CD4-positive, alpha-beta T cell treated with Interleukin-17A for 1 hour (primary cell): ENCODE data around the gene AGAP1.

Experiments
- DNase-seq: peaks from one replicate; pipeline ENCODE4 v3.0.0-alpha.2; 2020

The AGAP1 gene

GRCh38 chr2:235670974-235671787 lies 177.3 kb downstream of the AGAP1 start:
- DNase-seq: no peak

- DNase-seq: no peak
Observed at GRCh38 chr2:235672720-235673119, 178.9 kb downstream of the AGAP1 start.

GRCh38 chr2:235674146-235674545 lies 180.3 kb downstream of the AGAP1 start:
- no peak for DNase-seq

DNA sequence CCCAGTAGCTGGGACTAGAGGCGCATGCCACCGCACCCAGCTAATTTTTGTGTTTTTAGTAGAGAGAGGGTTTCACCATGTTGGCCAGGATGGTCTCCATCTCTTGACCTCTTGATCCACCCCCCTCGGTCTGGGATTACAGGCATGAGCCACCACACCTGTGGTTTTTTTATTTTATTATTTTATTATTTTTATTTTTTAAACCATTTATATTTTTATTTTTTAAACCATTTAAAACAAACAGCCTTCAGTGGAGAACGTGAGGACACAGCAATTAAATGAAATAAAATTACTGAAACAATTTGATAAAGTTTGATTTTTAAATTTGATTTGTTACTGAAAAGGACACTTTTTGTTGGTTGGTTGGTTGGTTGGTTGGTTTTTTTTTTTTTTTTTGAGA lies 181.0 kb downstream of the AGAP1 start:
- DNase-seq: no peak

DNA sequence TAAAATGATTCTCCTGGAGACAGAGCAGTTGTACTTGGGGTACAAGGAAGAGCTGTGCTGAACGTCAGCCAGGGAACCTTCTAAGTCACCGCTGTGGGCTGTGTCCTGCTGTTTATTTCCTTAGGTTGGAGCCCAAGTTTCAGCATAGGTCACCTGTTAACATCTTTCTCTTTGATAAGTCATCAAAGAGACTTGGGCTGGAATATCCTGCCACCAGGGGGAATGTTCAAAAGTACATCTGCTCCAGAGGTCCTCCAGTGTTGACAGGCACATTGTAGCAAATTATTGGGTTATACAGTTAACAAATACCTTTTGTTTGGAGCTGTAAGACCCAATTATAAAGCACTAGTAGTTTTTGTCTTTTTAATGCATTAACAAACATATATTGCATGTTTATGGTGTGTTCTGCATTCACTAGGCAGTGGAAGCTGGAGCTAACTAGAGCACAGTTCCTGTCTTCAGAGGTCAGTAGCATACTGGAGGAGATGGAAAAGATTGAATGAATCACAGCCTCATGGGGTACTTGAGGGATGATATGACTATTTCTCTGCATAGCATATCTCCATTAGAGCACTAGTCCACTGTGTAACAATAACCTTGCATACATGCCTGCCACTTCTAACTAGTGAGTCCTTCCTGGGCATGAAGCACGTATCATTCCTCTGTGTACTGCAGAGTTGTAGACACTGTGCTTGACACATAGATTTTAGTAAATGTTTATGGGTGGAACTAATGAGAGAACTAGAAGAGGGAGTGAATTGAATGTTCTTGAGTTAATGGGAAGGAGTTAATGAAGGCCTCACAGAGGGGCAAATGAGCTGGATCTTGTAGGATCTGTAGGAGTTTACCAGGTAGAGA lies 182.1 kb downstream of the AGAP1 start:
- DNase-seq: no peak

GRCh38 chr2:235676536-235676799 lies 182.6 kb downstream of the AGAP1 start:
- no peak for DNase-seq

- no peak for DNase-seq
Observed at GRCh38 chr2:235677276-235677788, 183.5 kb downstream of the AGAP1 start.

- DNase-seq: no peak
Observed at GRCh38 chr2:235677937-235678336, 184.1 kb downstream of the AGAP1 start.

DNA sequence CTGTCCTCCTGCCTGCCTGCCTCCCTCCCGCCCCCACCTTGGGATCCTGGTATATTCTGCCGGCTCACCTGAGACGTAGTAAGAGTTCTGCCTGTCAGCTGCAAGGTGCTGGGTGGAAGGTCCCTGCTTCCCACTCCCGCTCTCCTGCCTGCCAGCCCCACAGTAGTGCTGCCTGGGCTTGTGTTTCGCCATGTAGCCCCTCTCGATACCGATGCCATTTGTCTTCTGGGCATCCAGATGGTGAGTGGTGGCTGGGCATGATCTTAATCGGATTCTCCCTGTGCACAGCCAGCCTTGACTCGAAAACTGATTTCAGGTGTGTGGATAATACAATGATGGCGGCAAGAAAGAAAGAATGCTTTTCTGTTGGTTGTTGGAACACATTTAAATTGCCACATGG lies 184.9 kb downstream of the AGAP1 start:
- DNase-seq: no peak

- no peak for DNase-seq
Observed at GRCh38 chr2:235679471-235679870, 185.6 kb downstream of the AGAP1 start.

DNA sequence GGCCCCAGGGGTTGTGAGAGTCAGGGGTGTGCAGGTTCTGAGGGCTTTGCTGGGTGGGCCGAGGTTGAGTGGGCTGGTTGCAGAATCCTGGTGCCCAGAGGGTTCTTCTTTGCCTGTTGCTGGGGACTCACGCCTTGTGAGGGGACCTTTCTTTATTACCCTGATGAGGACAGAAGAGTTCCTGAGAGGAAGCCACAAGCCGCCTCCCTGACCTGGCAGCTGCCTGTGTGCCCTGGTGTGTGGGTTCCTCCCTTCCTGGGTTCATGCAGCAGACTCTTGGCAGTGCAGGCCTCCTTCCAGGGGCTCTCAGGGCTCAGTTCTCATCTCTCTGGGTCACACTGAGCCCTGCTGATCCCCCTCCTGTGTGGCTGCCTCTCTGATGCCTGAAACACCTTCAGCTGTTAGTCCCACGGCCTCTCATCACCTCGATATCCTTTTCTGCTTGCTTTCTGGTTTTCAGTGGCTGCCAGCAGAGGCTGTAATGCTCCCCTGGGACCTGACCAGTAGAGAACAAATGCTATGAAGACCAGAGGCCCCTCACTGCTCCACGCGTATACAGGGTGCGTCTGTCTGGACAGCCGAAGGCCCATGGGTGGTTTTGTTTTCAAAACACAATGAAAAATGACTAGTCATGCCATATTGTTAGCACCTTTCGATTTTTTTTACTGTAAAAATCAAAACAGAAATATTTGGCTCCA lies 191.3 kb downstream of the AGAP1 start:
- DNase-seq: peak; percentile 10

DNA sequence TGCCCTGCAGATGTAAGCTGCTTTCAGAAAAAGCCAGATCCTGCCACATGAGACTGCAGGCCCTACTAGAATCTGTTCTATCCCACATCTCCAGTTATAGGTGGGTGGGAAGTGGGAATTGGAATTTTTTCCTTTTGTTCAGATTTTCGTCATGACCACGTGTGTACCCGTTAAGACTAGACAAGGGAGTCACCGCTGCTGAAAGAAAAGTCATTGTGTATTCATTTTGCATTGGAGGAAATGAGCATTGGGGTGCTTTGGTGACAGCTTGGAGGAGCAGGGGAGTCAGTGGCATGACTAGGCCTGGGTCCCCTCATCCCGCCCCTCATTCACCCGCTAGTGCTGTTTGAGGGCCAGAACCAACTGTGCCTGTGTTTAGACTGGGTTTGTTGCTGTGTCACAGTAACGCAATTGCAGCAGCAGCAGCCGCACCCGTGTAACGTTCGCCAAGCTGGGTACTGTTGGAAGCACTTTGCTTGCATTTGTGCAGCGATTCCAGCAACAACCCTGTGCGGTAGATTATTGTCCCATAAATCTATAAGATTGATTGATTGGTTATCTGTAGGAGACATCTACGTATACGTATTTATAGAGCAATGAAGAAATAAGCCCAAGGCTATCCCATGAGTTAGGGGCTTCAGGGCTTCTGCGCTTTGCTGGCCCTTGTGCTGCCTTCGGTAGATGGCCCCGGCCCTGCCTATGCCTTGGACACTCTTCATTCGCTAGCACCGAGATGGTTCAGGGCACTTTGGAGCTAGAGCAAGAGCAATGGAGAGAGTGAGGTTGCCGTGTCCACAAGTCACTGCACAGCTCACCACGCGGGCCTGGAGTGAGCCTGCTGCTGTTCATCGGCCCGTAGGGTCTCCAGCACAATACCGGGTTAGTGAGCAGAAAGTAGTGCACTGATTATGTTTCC lies 194.9 kb downstream of the AGAP1 start:
- DNase-seq: no peak

GRCh38 chr2:235689427-235689853 lies 195.6 kb downstream of the AGAP1 start:
- DNase-seq: no peak

GRCh38 chr2:235690082-235690808 lies 196.4 kb downstream of the AGAP1 start:
- DNase-seq: no peak

- no peak for DNase-seq
Observed at GRCh38 chr2:235690809-235691450, 197.1 kb downstream of the AGAP1 start.

- no peak for DNase-seq
Observed at GRCh38 chr2:235692076-235692475, 198.2 kb downstream of the AGAP1 start.

- no peak for DNase-seq
Observed at GRCh38 chr2:235692671-235693171, 198.9 kb downstream of the AGAP1 start.

DNA sequence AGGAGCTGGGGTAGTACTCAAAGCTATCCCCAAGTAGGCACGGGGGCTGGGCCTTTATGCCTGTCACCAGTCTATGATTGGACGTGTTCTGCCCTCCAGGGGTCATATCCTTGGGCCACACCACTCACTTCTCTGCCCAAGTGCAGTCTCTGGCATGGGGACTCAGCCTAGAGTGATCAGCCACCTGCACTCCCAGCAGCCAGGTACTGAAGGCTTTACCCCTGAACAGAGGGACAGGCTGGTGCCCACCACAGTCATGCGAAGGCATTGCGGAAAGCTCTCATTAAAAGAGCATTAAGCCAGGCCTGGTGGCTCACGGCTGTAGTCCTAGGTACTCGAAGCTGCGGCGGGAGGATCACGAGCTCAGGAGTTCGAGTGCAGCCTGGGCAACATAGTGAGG lies 199.4 kb downstream of the AGAP1 start:
- DNase-seq: no peak

DNA sequence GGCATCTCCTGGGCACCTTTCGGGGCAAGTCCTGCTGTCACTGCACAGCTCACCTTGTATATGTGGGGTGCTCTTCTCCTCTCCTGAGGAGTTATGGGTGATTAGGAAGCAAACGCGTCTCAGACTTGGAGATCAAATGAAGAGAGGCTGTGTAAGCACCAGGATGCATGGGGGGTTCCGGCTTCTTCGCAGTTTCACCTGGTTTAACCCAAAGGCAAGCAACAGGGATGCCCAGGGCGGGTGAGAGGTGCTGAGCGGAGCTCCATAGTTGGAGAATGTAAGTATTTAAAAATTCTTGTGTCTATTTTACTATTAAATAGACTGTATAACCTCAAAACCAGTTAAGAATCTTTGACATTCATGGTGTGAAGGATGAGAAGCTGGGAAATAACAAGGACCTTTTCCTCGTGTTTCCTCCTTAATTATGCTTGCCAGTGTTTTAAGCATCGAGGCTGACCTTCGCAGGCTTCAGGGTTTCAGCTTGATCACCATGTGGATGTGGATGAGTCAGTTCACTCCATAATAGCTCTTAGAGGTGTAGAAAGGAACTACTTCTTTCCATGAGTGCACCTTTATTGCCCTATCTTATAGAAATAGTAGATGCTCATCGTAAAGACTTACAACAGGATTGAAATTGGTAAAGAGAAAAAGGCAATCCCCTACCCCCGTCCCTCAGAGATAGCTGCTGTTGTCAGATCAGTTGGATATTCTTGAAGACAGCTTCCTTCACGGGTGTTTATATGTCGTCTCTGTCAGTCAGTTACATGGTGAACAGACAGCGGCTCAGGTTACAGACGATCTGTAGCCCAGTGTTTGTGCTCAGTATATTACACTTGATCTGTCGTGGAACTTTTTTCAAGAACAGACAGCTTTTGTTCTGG lies 201.1 kb downstream of the AGAP1 start:
- no peak for DNase-seq

DNA sequence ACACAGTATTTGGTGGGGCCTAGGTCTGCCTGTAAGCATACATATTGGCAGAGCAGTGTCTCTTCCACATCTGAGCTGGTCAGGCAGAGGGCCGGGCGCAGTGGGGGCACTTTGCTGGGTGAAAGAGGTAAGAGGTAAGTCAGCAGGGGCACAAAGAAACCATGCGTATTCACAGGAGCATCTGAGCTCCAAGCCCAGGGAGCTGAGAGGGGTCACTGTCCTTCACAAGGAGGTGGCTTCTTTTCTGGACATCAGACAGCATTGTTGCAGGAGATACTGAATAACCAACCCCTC lies 201.7 kb downstream of the AGAP1 start:
- no peak for DNase-seq
